NB4 (cell line): ENCODE measurements around the gene CALHM2.
A peak's percentile ranks its signal among the peaks of the same experiment; 100 is the strongest.

Experiments used
- DNase-seq: peaks from one replicate; pipeline ENCODE4 v3.0.0; 2010; ENCODE audit warnings: low read depth
- H3K4me3 ChIP-seq: one replicate; pipeline ENCODE4 v1.5.1; 2011; ENCODE audit warnings: mild to moderate bottlenecking, low read depth, low read length, moderate library complexity
- CTCF ChIP-seq: IDR thresholded peaks from one replicate; pipeline ENCODE4 v1.5.1; 2012; ENCODE audit warnings: low read depth, low read length
- MYC ChIP-seq: IDR thresholded peaks from 2 replicates; pipeline ENCODE4 v1.6.1; 2011; ENCODE audit warnings: low read depth, low read length
- POLR2A ChIP-seq: IDR thresholded peaks from 2 replicates; pipeline ENCODE4 v1.6.1; 2011; ENCODE audit warnings: mild to moderate bottlenecking; ENCODE audit not compliant: insufficient read length; ENCODE audit errors: extremely low read depth
- TF ChIP-seq, protein P1 (sequence below): IDR thresholded peaks from 2 replicates; pipeline ENCODE4 v1.6.1; 2011; ENCODE audit warnings: low read depth, low read length

CALHM2 gene

DNA sequence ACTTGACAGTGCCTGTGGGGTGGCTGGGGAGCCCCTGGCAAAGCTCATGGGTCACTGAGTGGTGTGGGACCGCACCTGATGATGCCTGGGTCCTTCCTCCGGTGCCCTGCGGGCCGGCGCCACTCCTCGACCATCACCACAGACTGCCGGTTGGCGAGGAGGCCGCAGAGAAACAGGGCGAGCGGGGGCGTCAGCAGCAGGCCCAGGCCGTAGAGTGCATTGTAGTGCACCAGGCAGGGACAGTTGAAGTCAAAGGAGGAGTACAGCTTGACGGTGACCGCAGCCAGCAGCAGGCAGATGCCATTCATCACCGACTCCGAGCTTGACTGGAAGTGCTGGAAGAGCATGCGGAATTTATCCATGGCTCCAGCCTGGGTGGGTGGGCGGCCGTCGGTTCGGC is 26.5 kb upstream of the CALHM2 start:
- TF ChIP-seq POLR2A, result no peak
- no peak for TF ChIP-seq MYC
- TF ChIP-seq, protein P1, sequence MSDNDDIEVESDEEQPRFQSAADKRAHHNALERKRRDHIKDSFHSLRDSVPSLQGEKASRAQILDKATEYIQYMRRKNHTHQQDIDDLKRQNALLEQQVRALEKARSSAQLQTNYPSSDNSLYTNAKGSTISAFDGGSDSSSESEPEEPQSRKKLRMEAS, result no peak
- no peak for TF ChIP-seq CTCF
- no peak for DNase-seq
- H3K4me3 ChIP-seq, result no peak overlapping the region

DNA sequence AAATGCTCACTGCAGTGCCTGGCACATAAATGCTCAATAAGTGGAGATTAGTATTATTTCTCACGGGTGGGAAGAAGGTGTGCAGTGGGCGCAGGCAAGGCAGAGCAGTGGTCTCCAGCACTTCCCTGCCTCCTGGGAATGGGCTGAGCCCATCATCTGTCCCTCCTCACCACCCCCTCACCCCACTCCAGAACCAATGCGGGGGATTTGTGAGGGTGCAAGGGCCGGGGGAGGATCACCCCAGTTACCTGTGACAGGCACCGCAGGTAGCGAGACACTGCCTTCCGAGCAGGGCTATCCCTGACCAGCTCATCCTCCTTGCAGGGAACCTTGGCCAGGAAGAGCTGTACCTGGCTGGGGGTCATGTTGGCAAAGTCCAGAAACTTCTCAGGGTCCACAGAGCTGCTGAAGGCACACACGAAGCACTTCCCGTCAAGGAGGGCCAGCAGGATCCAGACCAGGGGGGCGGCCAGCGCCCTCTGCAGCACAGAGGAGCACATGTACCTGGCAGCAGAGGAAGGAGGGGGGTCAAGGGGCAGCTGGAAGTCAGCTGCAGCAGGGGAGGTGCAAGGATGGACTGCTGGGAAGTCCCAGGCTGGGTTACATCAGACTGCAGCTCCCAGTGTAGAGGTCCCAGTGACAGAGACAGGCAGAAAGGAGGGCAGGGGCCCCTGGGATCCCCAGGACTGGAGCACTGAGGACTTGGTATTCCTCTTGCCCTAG is 24.0 kb upstream of the CALHM2 start:
- H3K4me3 ChIP-seq, result no peak overlapping the region
- TF ChIP-seq, protein P1, result peak; percentile 75
- TF ChIP-seq CTCF (peak; percentile 46), POLR2A (no peak), MYC (no peak)
- DNase-seq, result peak; percentile 60

DNA sequence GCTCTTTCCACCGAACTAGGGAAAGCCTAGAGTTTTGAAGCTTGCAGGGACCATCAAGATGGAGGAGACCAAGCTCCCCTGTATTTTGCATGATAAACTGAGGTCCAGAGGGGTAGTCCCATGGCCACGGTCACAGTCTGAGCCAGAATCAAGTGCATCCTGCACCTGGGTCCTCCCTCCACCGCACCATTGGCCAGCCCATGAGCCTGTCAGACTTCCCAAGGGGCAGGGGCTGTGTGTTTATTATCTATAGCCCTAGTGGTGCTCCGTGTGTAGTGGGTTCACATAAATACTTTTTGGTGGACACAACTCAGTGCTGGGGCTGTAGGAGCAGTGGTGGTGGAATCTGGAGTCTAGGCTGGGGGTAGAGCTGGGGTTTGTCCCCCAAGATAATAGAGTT is 23.3 kb upstream of the CALHM2 start:
- DNase-seq, result no peak
- TF ChIP-seq MYC (no peak), CTCF (no peak), POLR2A (no peak)
- TF ChIP-seq, protein P1, result no peak
- no peak overlapping the region for H3K4me3 ChIP-seq

- no peak for DNase-seq
- TF ChIP-seq CTCF (no peak), MYC (no peak), POLR2A (no peak)
- TF ChIP-seq, protein P1, result no peak
- no peak overlapping the region for H3K4me3 ChIP-seq
These were observed 21.9 kb upstream of the CALHM2 start for GRCh38 chr10:103474077-103474476.

DNA sequence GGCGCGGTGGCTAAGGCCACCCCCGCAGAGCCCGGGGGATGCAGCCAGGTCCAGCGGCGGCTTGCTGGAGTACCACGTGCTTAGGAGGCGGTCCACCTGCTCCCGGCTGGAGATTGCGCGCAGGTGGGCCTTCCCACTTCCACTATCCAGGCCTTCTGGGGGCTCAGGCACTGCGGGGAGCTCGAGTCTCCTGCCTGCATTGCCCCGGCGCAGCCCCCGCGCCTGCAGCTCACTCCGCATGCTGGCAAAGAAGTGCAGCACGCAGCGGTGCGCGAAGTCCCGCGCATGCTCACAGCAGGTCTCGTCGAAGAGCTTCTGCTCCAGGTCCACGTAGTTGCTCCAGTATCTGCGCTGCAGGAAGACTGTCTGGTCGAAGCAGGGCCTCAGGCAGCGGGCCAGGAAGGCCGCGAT is 21.1 kb upstream of the CALHM2 start:
- DNase-seq, result no peak
- TF ChIP-seq CTCF (no peak), MYC (no peak), POLR2A (no peak)
- TF ChIP-seq, protein P1, result no peak
- H3K4me3 ChIP-seq, result no peak overlapping the region
